ENCODE data around the gene TMEM237.

DNA sequence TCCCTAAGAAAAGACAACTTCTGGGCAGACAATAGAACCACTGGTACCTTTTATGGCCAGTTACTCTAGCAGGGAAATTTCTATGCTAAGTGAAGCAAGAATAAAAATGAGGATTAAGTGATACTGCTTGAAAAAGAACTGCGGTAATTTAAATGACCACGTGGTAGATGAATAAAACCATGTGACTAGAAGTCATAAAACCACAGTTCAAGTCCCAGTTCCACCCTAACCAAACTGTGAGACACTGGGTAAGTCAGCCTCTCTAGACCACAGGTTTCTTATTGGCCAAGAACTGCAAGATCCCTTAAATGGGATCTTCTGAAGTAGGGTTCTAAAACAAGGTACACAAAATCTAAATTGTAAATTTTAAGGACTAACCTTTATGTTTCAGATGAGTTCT lies 12.7 kb downstream of the TMEM237 start:
- TF ChIP-seq POLR2AphosphoS5 (IDR thresholded peaks at IDR 0.05; ENCODE audit: low read depth, low read length) (no peak), CTCF (IDR thresholded peaks at IDR 0.05) (no peak)

Data from Panc1 (cell line).